Activated T-helper 2 cell treated with anti-CD3 and anti-CD28 coated beads, Interferon-gamma antibody, Interleukin-2, Interleukin-4, amounts not matched to agents 10 μg/mL and 5 μg/mL and 100 μg/mL, durations not matched to agents 14 hours and 24 hours and 36 hours (primary cell): Measurements from ENCODE around the gene TSPAN32. TPM values are rescaled to one million over a fixed set of nuclear protein-coding genes. Genes with fewer than 3 reads are reported as not detected.

Experiments used
- DNase-seq: peaks from one replicate; pipeline ENCODE4 v3.0.0; 2021; ENCODE audit warnings: low spot score
- H3K27ac Mint-ChIP-seq: one replicate; pipeline ENCODE4 v1.8.0; 2021; ENCODE audit warnings: mixed read lengths
- H3K27me3 Mint-ChIP-seq: one replicate; pipeline ENCODE4 v1.8.0; 2021; ENCODE audit warnings: low read depth, mixed read lengths
- H3K36me3 Mint-ChIP-seq: one replicate; pipeline ENCODE4 v1.8.0; 2021; ENCODE audit warnings: low read depth, mixed read lengths
- H3K4me1 Mint-ChIP-seq: one replicate; pipeline ENCODE4 v1.8.0; 2021; ENCODE audit warnings: low read depth, mixed read lengths
- H3K4me3 Mint-ChIP-seq: one replicate; pipeline ENCODE4 v1.8.0; 2021; ENCODE audit warnings: low read depth, mild to moderate bottlenecking, moderate library complexity, mixed read lengths
- H3K9me3 Mint-ChIP-seq: one replicate; pipeline ENCODE4 v1.8.0; 2021; ENCODE audit warnings: mixed read lengths
- intact Hi-C: fragments of 100-400 bp; cut with micrococcal nuclease; formaldehyde crosslinking; loops from one replicate; pipeline ENCODE4 v1.15.1; 2023
- total RNA-seq: library from RNA; stranded (reverse); gene quantifications from 2 replicates; pipeline ENCODE4 v1.2.3, GENCODE V29; 2022

TSPAN32 gene
- total RNA-seq, 1 donor from 2014 or later = 4.6 TPM

DNA sequence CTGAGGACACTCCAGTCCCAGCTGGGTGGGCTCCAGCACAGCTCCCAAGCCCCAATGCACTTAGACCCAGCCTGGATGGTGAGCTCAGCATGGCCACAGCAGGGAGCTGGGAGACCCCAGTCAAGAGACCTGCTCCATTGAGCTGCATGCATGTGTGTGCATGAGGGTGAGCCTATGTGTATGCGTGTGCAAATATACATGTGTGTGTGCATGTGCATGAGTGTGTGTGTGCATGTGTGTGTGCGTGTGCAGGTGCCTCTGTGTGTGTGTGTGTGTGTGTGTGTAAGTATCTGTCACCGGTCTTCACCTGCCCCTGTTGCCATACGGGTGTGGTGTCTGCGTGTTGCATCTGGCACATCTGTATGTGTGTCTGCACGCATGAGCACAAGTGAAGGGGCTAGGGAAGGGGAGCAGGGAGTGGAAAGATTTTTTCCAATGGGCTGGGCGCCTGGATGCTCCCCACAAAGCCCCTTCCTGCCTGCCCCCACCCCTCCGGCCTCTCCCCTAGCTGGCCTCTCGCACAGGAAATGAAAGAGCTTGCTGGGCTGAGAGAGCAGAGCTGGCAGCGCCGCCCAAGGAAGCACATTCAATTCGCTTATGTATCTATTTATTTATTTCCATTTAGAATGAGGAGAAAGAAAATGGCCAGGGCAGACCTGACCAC lies 4.1 kb downstream of the TSPAN32 start:
- intact Hi-C loops = loop anchor here (1.0 to 10.0 kb wide), 5 partner anchors 69 to 589 kb away; partner anchors contain the start of genes CD81 and TSSC4
- no peaks in the 10 kb centered on the region for H3K36me3 Mint-ChIP-seq
- no peaks in the 10 kb centered on the region for H3K27me3 Mint-ChIP-seq
- no peak for DNase-seq
- H3K9me3 Mint-ChIP-seq = no peaks in the 10 kb centered on the region
- H3K27ac Mint-ChIP-seq = peak overlapping the region; percentile 84
- peaks cover 22% of the 10 kb centered on the region for H3K4me1 Mint-ChIP-seq
- H3K4me3 Mint-ChIP-seq = peak overlapping the region; percentile 59

DNA sequence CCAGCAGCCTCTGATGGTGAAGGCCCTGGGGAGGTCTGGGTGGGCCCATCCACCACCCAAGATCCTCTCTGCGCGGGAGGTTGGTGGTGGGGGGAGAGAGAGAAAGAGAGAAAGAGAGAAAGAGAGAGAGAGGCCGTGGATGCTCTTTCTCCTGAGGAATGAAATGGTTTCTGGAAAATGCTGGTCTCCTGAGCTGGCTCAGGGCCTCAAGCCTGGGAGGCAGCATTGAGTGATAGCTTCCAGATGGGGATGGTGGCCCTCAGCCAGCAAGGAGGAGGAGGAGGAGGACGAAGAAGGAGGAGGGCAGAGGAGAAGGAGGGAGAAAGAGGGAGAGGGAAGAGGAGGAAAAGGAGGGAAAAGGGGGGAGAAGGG lies 4.6 kb downstream of the TSPAN32 start:
- H3K36me3 Mint-ChIP-seq = no peaks in the 10 kb centered on the region
- H3K4me1 Mint-ChIP-seq = peaks cover 21% of the 10 kb centered on the region
- H3K4me3 Mint-ChIP-seq = peak overlapping the region; percentile 59
- no peaks in the 10 kb centered on the region for H3K27me3 Mint-ChIP-seq
- H3K9me3 Mint-ChIP-seq = no peaks in the 10 kb centered on the region
- peak overlapping the region; percentile 84 for H3K27ac Mint-ChIP-seq
- no peak for DNase-seq
- intact Hi-C loops = loop anchor here (5.0 to 10.0 kb wide), 3 partner anchors 68 to 588 kb away; partner anchors contain the start of gene CD81

DNA sequence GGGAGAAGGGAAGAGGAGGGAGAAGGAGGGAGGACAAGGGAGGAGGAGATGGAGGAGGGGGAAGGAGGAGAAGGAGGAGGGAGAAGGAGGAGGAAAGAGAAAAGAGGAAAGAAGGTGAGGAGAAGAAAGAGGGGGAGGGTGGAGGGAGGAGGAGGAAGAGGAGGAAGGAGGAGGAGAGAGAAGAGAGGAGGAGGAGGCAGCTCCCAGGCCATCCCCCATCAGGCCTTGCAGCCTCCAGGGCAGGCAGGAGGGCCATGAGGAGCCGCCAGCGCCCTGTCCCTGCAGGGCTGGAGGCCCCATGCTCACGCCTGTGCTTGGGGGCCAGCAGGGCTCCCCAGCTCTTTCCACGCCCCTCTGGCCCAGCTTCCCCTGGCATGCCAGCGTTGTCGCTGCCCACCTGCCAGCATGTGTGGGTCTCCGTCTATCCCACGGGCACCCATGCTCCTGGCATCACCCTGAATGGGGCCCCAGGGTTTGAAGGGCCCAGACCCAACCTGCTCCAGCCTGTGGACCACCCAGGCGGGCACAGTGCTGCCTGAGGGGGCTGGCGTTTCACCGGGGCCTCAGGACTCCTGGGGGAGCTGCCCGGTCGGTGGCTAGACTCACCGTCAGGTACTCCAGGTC lies 5.2 kb downstream of the TSPAN32 start:
- Mint-ChIP-seq H3K9me3 (no peaks in the 10 kb centered on the region), H3K36me3 (no peaks in the 10 kb centered on the region), H3K27me3 (no peaks in the 10 kb centered on the region), H3K4me1 (peaks cover 16% of the 10 kb centered on the region), H3K27ac (no peak overlapping the region), H3K4me3 (no peak overlapping the region)
- no peak for DNase-seq
- intact Hi-C loops = loop anchor here (5.0 to 10.0 kb wide), 3 partner anchors 68 to 588 kb away; partner anchors contain the start of gene CD81

DNA sequence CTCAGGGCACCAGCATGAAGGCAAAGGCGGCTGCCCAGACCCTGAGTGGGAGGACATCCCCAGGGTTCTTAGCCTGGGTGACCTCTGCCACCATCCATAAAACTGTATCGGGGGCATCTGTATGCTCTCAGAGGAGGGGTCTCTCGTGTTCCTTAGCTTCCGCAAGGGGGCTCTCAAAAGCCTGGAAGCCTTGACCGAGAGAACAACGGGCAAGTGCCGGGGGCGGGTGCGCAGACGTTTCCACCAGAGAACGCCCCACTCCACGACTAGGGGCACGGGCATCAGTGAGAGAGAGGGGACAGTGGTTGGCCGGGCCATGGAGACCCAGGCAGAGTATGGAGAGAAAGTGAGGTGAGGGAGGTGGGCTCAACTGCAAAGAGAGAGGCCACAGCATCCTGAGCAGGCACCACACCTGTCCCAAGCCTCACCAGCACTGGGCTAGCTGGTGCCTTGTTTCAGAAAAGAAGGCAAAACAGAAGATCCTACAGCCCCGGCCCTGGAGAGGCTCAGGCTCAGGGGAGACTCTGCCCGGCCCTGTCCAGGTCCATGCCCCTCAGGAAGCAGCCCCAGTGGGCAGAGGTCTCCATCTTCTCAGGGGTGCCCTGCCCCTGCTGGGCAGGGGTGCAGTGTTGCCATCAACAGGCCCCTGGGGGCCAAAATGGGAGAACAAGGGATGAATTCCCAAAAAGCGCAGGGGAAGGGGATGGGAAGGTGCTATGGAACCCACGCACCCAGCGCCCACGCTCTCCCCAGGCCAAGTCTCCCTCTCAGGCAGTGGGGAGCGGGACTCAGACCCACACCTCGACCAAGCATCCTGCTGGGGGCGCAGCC lies 5.9 kb downstream of the TSPAN32 start:
- no peaks in the 10 kb centered on the region for H3K27me3 Mint-ChIP-seq

DNA sequence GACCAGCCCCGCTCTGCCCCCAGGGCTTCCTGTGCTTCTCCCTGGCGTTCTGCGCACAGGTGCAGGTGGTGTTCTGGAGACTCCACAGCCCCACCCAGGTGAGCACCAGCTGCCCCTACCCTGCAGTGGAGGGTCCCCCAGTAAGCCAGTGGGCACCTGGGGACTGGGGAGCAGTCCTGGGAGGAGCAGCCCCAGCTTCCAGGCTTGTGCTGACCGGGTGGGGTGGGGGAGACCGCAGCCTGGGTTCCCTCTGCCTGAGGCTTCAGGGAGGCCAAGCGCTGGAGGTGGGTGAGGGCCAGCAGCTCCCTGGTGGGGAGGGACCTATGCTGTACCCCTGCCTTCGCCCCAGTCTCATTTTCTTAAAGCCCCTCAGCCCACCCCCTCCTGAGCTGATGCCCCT lies 6.9 kb downstream of the TSPAN32 start:
- Mint-ChIP-seq H3K4me3 (no peak overlapping the region), H3K9me3 (no peaks in the 10 kb centered on the region), H3K27me3 (no peaks in the 10 kb centered on the region), H3K27ac (no peak overlapping the region), H3K4me1 (peaks cover 12% of the 10 kb centered on the region), H3K36me3 (no peaks in the 10 kb centered on the region)
- no peak for DNase-seq
- intact Hi-C loops = loop anchor here (5.0 to 10.0 kb wide), 3 partner anchors 66 to 586 kb away; partner anchors contain the start of gene CD81

More for the DNA sequence above, 5.9 kb downstream of the TSPAN32 start:
- Mint-ChIP-seq H3K4me1 (peaks cover 12% of the 10 kb centered on the region), H3K36me3 (no peaks in the 10 kb centered on the region), H3K9me3 (no peaks in the 10 kb centered on the region), H3K4me3 (no peak overlapping the region), H3K27ac (no peak overlapping the region)
- DNase-seq = no peak
- intact Hi-C loops = loop anchor here (5.0 to 10.0 kb wide), 3 partner anchors 67 to 587 kb away; partner anchors contain the start of gene CD81

DNA sequence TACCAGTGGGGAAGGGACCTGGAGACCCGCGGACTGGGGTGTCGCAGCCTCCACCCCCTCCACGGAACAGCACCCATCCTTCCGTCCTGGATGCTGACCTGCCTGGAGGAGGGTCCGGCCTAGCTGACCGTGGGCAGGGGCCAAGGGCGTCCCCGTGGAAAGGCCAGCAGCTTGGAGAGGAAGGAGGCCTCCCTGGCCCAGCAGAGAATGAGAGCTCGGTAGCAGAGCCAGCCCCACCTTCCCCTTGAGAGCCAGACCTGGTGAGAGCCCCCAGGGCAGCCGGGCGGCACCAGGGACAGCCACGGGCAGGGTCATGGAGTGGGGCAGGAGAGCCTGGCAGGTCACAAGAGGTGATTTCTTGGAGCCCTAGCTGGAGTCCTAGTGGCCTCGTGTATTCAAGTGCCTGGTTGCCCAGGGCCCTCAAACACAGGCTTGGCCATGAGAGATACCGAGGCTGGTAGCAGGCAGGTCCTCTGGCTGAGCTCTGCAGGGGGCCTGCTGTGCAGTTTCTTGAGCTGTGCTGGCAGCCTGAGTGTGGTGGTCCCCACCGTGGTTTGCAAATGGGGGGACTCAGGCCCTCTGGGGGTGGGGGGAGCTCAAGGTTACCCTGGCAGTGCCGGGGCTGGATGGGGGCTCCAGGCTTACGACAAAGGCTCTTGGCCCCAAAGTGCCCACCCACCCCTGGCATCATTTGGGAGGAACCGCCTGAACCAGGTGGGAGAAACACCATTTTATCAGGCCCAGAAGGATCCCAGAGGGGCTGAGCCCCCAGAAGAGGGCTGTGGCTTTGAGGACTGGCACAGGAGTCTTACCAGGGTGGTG lies 7.6 kb downstream of the TSPAN32 start:
- DNase-seq = no peak
- intact Hi-C loops = loop anchor here (5.0 to 10.0 kb wide), 3 partner anchors 65 to 585 kb away; partner anchors contain the start of gene CD81
- Mint-ChIP-seq H3K4me3 (no peak overlapping the region), H3K27me3 (no peaks in the 10 kb centered on the region), H3K36me3 (no peaks in the 10 kb centered on the region), H3K4me1 (peaks cover 12% of the 10 kb centered on the region), H3K27ac (no peak overlapping the region), H3K9me3 (no peaks in the 10 kb centered on the region)

DNA sequence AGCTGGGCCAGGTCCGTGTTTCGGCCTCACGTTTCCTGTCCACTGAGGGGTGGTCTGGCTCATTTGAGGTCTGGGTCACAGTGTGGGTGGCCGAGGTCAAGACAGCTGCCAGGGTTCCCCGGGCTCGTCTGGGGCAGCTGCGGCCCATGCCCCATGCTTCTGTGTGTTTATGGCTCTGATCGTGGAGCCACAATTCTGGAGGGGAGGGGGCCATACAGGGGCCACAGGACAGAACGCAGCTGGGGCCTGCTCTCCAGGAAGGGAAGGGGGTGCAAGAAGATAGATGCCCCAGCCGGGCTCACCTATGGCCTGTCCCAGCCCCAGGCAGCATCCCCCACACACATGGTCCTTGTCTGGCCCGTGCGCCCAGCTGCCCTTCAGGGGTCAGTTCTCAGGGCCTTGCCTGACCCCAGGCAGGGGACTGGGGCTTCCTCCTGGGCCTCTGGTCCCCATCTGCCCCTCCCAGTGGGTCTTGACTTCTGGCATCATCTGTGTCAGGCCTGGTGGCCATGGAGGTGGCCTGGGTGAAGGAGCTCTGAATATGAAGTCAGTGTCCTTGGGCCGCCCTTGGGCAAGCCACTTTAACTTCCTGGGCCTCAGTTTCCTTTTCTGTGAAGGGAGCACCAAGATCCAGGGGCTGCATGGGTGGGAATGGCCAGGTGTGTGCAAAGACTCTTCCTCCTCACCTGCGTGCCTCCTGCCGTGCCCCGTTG lies 8.4 kb downstream of the TSPAN32 start:
- Mint-ChIP-seq H3K4me3 (no peak overlapping the region), H3K27ac (no peak overlapping the region), H3K9me3 (no peaks in the 10 kb centered on the region), H3K4me1 (peaks cover 12% of the 10 kb centered on the region), H3K27me3 (no peaks in the 10 kb centered on the region), H3K36me3 (no peaks in the 10 kb centered on the region)
- DNase-seq = no peak
- intact Hi-C loops = no loop called here

DNA sequence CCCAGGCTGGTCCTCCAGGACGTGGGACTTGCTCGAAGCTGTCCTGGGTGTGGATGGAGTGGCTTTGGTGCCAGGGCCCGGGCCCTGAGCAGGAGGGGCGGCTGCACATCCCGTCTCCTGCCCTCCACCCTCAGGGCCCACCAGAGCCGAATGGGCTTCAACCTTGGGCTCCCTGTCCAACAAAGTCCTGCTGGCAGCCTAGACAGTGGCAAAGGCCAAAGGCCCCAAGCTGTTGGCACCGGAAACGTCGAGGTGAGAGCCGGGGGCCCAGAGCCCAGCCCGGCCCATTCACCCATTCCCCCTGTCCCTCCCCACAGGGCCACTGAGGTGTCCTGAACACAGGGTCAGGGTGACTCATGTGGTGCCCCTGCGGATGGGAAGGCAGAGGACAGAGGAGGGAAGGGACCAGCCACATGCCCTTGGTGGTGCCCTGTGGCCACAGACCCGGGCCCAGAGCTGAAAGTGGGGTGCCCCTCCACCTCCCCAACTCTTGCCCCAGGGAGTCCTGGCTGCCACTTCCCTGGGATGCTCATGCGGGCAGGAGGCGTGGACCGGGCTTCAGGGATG lies 9.1 kb downstream of the TSPAN32 start:
- DNase-seq = no peak
- Mint-ChIP-seq H3K27me3 (no peaks in the 10 kb centered on the region), H3K4me1 (peaks cover 7% of the 10 kb centered on the region), H3K4me3 (no peak overlapping the region), H3K36me3 (no peaks in the 10 kb centered on the region), H3K27ac (no peak overlapping the region), H3K9me3 (no peaks in the 10 kb centered on the region)
- intact Hi-C loops = no loop called here

DNA sequence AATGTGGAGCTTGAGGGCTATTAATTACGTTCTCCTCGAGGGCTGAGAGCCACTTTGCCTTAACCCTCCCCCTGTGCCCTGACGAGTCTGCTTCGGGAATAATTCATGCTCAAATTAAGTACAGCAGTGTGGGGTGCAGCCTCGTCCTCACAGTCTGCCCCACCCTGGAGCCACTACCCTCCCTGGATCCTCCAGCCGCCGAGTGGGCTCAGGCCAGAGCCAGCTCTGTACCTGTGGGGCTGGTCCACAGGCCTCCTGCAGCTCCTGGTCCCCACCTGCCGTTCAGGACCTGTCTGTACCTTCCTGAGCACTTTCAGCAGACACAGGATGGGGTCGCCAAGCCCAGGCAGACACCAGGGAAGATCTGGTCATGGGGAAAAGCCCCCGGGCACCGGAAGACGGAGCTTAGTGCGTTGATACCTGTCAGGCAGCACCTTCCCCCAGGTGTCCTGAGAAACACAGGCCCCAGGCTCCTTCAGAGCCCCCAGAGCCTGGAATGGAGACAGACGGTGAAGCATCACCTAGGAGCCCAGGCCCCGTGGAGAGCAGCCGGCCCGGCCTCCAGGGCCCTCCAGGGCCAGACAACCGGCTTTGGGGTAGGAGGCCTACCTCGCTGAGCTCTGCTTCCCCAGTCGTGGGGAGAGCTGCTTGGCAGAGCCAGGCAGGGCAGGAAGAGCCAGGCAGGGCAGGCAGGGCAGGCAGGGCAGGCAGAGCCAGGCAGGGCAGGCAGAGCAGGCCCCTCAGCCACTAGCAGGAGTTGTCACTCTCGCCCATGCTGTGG lies 9.7 kb downstream of the TSPAN32 start:
- Mint-ChIP-seq H3K9me3 (no peaks in the 10 kb centered on the region), H3K36me3 (no peaks in the 10 kb centered on the region), H3K27ac (no peak overlapping the region), H3K4me3 (no peak overlapping the region), H3K27me3 (no peaks in the 10 kb centered on the region), H3K4me1 (peaks cover under 1% of the 10 kb centered on the region)
- intact Hi-C loops = no loop called here
- no peak for DNase-seq

DNA sequence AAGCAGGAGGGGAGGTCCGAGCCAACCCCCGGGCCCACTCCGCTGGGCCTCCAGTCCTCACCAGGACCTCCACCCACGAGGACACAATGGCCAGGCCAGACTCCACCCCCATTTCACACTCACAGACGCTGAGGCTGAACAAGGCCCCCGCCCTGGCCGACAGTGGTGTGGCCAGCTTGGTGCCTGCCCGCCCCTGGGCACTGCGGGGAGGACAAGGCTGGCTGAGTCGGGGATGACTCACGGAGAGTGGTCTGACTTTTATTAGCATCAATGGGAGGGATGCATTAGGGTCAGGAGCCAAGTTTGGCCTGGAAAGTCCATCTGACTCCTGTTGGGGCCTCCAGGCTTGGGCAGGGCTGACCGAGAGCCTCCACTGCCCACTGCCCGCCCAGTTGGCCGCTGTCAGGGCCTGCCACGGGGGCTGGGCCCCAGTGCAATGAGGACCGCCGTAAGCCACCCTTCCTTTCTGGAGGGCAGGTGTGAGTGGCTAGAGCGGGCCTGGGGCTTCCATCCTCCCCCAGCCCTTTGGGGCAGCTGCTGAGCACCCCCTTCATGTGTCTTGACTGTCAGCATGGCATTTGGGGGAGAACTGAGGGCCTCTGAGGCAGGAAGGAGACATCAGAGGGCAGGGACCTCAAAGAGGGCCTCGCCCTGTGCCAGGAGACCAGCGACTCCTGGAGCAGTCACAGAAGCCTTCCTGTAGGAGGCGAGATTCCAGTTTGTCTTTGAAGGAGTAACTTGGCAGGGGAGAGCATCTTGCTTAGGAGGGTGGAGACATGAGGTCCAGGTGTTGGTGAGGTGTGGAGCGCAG lies 10.6 kb downstream of the TSPAN32 start:
- no peaks in the 10 kb centered on the region for H3K4me1 Mint-ChIP-seq
- no peak overlapping the region for H3K27ac Mint-ChIP-seq
- DNase-seq = no peak
- H3K4me3 Mint-ChIP-seq = no peak overlapping the region
- intact Hi-C loops = no loop called here
- no peaks in the 10 kb centered on the region for H3K36me3 Mint-ChIP-seq
- H3K9me3 Mint-ChIP-seq = no peaks in the 10 kb centered on the region
- H3K27me3 Mint-ChIP-seq = no peaks in the 10 kb centered on the region
